ENCODE results near the gene COLQ. TPM values are rescaled to one million over a fixed set of nuclear protein-coding genes. Genes with fewer than 3 reads are reported as not detected.
"Not testable (repeated sequence)": the region's sequence is repeated elsewhere in the genome, so short reads cannot be mapped to it uniquely, and the experiment has no call there.

The COLQ gene
- total RNA-seq, 1 donor from 2014 or later: 2.1 TPM

DNA sequence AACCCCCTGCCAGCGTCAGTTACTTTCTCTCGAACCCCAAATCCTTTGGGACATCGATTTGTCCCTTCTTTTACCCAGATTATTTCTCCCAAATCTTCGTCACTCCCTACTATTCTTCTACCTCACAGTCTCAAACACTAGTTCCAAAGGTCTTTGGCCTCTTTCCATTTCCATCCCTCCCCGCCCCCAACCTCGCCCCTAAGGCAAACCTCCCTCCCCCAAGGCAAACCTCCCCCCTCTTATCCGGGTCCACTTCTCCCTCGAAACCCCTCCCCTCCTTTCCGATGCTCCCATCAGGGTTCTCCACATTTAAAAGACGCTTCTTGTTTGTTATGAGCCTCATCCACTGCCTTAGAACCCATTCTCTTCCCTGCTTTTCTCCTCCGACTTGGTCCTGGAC lies 93.5 kb downstream of the COLQ start:
- DNase-seq (ENCODE audit: low spot score): no peak
- peaks cover 5% of the 10 kb centered on the region for H3K27me3 Mint-ChIP-seq (ENCODE audit: unreplicated experiment)
- no peaks in the 10 kb centered on the region for H3K9me3 Mint-ChIP-seq (ENCODE audit: unreplicated experiment)
- peaks cover 23% of the 10 kb centered on the region for H3K4me1 Mint-ChIP-seq (ENCODE audit: unreplicated experiment)
- peaks cover 11% of the 10 kb centered on the region for H3K36me3 Mint-ChIP-seq (ENCODE audit: low read depth, unreplicated experiment)
- H3K27ac Mint-ChIP-seq (ENCODE audit: unreplicated experiment): peak overlapping the region; percentile 98
- H3K4me3 Mint-ChIP-seq (ENCODE audit: unreplicated experiment): peak overlapping the region; percentile 100
- TF ChIP-seq, protein P1, sequence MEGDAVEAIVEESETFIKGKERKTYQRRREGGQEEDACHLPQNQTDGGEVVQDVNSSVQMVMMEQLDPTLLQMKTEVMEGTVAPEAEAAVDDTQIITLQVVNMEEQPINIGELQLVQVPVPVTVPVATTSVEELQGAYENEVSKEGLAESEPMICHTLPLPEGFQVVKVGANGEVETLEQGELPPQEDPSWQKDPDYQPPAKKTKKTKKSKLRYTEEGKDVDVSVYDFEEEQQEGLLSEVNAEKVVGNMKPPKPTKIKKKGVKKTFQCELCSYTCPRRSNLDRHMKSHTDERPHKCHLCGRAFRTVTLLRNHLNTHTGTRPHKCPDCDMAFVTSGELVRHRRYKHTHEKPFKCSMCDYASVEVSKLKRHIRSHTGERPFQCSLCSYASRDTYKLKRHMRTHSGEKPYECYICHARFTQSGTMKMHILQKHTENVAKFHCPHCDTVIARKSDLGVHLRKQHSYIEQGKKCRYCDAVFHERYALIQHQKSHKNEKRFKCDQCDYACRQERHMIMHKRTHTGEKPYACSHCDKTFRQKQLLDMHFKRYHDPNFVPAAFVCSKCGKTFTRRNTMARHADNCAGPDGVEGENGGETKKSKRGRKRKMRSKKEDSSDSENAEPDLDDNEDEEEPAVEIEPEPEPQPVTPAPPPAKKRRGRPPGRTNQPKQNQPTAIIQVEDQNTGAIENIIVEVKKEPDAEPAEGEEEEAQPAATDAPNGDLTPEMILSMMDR (IDR thresholded peaks at IDR 0.05; ENCODE audit: unreplicated experiment): no peak

DNA sequence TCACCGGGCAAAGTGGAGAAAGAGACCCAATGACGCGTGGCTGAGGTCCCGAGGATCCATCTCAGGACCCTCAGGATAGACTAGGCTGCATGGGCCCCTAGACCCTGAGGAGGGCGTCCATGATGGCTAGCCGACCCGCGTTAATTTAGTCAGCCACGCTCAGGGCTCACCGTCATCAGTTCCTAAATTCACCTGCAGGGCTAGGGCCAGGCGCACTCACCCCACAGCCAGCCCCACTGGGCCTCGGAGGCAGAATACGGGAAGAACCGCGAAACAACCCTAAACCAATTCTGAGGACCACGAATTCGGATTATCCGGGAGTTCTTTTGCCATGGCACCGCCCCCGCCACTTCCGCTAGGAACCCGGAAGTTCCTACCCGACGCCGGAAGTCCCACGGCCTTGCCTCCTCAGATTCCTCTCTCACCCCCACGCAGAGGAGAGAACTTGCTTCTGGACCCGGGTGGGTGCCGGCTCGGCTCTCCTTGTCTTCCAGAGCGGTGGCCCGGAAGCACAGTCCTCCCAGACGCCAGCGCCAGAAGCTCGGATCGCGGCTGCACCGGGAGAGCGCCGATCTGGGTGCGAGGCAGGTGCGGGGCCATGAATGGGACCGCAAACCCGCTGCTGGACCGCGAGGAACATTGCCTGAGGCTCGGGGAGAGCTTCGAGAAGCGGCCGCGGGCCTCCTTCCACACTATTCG lies 94.2 kb downstream of the COLQ start, which contains the start of the genes EAF1 and METTL6:
TSS of gene EAF1 (plus strand) at position 417 of the 699 bp plus-strand sequence. CDS start at position 599, 182 bp downstream.
TSS of gene METTL6 (minus strand) at position 363 of the 699 bp plus-strand sequence. CDS start 1,033 bp downstream, outside the sequence.
- peak; percentile 71 for DNase-seq (ENCODE audit: low spot score)
- H3K27me3 Mint-ChIP-seq (ENCODE audit: unreplicated experiment): peaks cover 5% of the 10 kb centered on the region
- H3K27ac Mint-ChIP-seq (ENCODE audit: unreplicated experiment): peak within 1 kb of the TSS; percentile 98

DNA sequence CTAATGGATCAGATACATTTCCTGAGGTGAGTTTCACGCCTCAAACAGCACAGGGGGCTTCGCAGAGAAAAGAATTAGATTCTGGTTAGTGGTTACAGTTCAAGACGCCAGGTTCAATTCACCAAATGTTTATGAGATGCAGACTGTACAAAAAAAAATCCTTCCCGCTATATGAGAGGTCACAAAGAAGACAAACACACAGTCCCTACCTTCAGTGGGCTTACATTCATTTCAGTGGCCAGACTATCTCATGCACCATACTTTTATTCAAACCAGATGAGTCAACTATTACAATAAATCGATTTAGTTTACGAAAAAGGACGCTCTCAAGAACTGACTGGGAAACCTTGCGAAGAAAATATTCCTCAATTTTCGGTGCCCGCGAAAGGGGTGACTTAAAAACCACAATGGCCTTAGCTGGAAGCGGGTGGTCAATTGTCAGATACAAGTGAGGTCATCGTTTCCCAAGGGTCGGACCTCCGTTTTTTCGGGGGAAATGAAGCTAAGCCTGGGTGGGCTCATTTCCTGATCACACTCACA lies 94.9 kb downstream of the COLQ start:
- peaks cover 5% of the 10 kb centered on the region for H3K27me3 Mint-ChIP-seq (ENCODE audit: unreplicated experiment)
- peaks cover 8% of the 10 kb centered on the region for H3K36me3 Mint-ChIP-seq (ENCODE audit: low read depth, unreplicated experiment)
- H3K27ac Mint-ChIP-seq (ENCODE audit: unreplicated experiment): peak overlapping the region; percentile 98
- H3K4me3 Mint-ChIP-seq (ENCODE audit: unreplicated experiment): peak overlapping the region; percentile 100
- H3K4me1 Mint-ChIP-seq (ENCODE audit: unreplicated experiment): peaks cover 23% of the 10 kb centered on the region
- no peaks in the 10 kb centered on the region for H3K9me3 Mint-ChIP-seq (ENCODE audit: unreplicated experiment)
- TF ChIP-seq, protein P1 (IDR thresholded peaks at IDR 0.05; ENCODE audit: unreplicated experiment): no peak
- no peak for DNase-seq (ENCODE audit: low spot score)

More for the DNA sequence above, 94.2 kb downstream of the COLQ start, which contains the start of the genes EAF1 and METTL6:
- Mint-ChIP-seq H3K36me3 (ENCODE audit: low read depth, unreplicated experiment) (peaks cover 11% of the 10 kb centered on the region), H3K4me3 (ENCODE audit: unreplicated experiment) (peak within 1 kb of the TSS; percentile 100), H3K4me1 (ENCODE audit: unreplicated experiment) (peaks cover 23% of the 10 kb centered on the region), H3K9me3 (ENCODE audit: unreplicated experiment) (no peaks in the 10 kb centered on the region)
- TF ChIP-seq, protein P1 (IDR thresholded peaks at IDR 0.05; ENCODE audit: unreplicated experiment): peak; percentile 18

DNA sequence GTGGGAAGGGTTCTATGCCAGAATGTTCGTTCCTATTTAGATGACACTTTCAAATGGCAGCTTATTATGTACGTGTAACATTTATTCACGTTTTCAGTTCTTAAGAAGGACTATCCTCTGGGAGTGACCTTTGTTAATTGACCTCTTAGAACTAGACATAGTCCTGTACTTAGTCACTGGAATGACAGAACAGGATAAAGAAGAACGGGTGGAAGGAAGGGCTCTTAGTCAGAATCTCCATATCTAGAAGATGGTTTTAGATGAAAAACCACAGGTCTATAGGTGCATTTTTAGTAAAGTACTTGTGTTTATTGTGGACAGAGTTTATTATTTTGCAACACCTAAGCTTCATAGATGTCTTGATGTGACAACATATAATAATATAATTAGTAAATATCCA lies 100.6 kb downstream of the COLQ start:
- TF ChIP-seq, protein P1 (IDR thresholded peaks at IDR 0.05; ENCODE audit: unreplicated experiment): no peak
- H3K4me1 Mint-ChIP-seq (ENCODE audit: unreplicated experiment): peaks cover 6% of the 10 kb centered on the region
- no peak for DNase-seq (ENCODE audit: low spot score)
- H3K9me3 Mint-ChIP-seq (ENCODE audit: unreplicated experiment): no peaks in the 10 kb centered on the region
- peaks cover 6% of the 10 kb centered on the region for H3K36me3 Mint-ChIP-seq (ENCODE audit: low read depth, unreplicated experiment)
- H3K27me3 Mint-ChIP-seq (ENCODE audit: unreplicated experiment): no peaks in the 10 kb centered on the region
- H3K4me3 Mint-ChIP-seq (ENCODE audit: unreplicated experiment): no peak overlapping the region
- no peak overlapping the region for H3K27ac Mint-ChIP-seq (ENCODE audit: unreplicated experiment)

DNA sequence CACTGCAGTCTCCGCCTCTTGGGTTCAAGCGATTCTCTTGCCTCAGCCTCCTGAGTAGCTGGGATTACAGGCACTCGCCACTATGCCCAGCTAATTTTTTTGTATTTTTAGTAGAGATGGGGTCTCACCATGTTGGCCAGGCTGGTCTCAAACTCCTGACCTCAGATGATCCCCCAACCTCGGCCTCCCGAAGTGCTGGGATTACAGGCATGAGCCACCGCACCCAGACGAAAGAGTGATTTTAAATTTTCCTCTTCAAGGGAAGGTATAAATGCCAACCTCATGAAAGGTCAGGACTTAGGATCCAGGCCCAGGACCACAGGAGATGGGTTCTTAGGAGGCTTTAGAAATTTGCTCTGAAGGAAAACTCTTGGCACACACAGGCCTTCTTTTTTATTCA lies 110.5 kb downstream of the COLQ start:
- not testable (repeated sequence) for H3K9me3 Mint-ChIP-seq (ENCODE audit: unreplicated experiment); DNase-seq (ENCODE audit: low spot score); H3K4me3 Mint-ChIP-seq (ENCODE audit: unreplicated experiment); H3K27ac Mint-ChIP-seq (ENCODE audit: unreplicated experiment); H3K27me3 Mint-ChIP-seq (ENCODE audit: unreplicated experiment); H3K4me1 Mint-ChIP-seq (ENCODE audit: unreplicated experiment)
- peaks cover 27% of the 10 kb centered on the region for H3K36me3 Mint-ChIP-seq (ENCODE audit: low read depth, unreplicated experiment)

Data from endothelial cell (in vitro differentiated cells).